Spleen (tissue), 7 donors: ENCODE results near the gene ZBTB44.

Experiments used
- POLR2AphosphoS5 ChIP-seq, 3 donors: sonication (generic); formaldehyde crosslinking; IDR thresholded peaks; one replicate each; pipeline ENCODE4 v1.5.1; 2017; ENCODE audit warnings: antibody characterized with exemption in 3 of 3
- TF ChIP-seq, protein P1 (sequence below), 11 experiments: fragments of 200-600 bp in 7 of 11; fragments of 450-650 bp in 4 of 11; sonication (generic) in 4 of 11; IDR thresholded peaks in 8 of 11; conservative IDR thresholded peaks in 3 of 11; 1 replicate in 7 of 11; 2 replicates in 4 of 11; pipeline versions ENCODE4 v1.4.0 to v1.8.0; 2016 to 2021; ENCODE audit warnings: antibody characterized with exemption in 11 of 11, inconsistent platforms in 4 of 11, mild to moderate bottlenecking in 1 of 11
- donor health status: DM: no; HTN: no; CAD: no; lungs with moderate emphysema.
- donor health status: DM: no; HTN: no; CAD: no.
- donor health status: DM: no; HTN: no; CAD: no.

DNA sequence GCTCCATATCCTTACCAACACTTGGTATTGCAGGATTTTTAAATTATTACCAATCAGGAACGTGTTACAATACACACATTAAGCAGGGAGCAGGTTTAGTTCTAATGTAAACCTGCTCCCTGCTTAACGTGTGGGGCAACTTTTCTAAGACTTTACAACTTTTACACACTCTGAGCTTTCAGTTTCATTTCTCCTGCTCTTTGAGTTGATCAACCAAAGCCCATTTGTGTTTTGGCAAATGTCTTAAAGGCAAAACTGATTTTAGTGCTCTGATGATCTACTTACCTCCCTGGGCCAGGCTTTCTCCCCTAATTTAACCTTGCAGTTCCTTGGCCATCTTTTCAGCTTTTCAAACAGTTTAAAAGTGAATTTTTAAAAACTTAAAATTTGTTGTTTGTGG lies 70.9 kb downstream of the ZBTB44 start:
- TF ChIP-seq, protein P1, sequence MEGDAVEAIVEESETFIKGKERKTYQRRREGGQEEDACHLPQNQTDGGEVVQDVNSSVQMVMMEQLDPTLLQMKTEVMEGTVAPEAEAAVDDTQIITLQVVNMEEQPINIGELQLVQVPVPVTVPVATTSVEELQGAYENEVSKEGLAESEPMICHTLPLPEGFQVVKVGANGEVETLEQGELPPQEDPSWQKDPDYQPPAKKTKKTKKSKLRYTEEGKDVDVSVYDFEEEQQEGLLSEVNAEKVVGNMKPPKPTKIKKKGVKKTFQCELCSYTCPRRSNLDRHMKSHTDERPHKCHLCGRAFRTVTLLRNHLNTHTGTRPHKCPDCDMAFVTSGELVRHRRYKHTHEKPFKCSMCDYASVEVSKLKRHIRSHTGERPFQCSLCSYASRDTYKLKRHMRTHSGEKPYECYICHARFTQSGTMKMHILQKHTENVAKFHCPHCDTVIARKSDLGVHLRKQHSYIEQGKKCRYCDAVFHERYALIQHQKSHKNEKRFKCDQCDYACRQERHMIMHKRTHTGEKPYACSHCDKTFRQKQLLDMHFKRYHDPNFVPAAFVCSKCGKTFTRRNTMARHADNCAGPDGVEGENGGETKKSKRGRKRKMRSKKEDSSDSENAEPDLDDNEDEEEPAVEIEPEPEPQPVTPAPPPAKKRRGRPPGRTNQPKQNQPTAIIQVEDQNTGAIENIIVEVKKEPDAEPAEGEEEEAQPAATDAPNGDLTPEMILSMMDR (IDR thresholded peaks at IDR 0.05 in 8 of 11, conservative IDR thresholded peaks at IDR 0.05 in 3 of 11): no peak
- TF ChIP-seq POLR2AphosphoS5 (IDR thresholded peaks at IDR 0.05): no peak
